Adipocyte (in vitro differentiated cells): Measurements from ENCODE around the gene MAPT.

Experiments used
- DNase-seq: peaks from one replicate; pipeline ENCODE4 v3.0.0-alpha.2; 2015; ENCODE audit warnings: low read depth
- H3K27me3 ChIP-seq: replicated peaks from 2 replicates; pipeline ENCODE4 v1.7.0; 2013; ENCODE audit warnings: mild to moderate bottlenecking, low read length, moderate library complexity; ENCODE audit not compliant: control insufficient read depth, insufficient read depth
- H3K36me3 ChIP-seq: 2 replicates; pipeline ENCODE4 v1.7.0; 2013; ENCODE audit warnings: low read length, mild to moderate bottlenecking, moderate library complexity; ENCODE audit not compliant: control insufficient read depth, insufficient read depth, severe bottlenecking
- H3K4me1 ChIP-seq: 2 replicates; pipeline ENCODE4 v1.7.0; 2013; ENCODE audit warnings: mild to moderate bottlenecking, low read length, moderate library complexity; ENCODE audit not compliant: control insufficient read depth, insufficient read depth
- H3K4me3 ChIP-seq: 2 replicates; pipeline ENCODE4 v1.7.0; 2013; ENCODE audit warnings: mild to moderate bottlenecking, low read length, moderate library complexity
- H3K9ac ChIP-seq: 2 replicates; pipeline ENCODE4 v1.7.0; 2013; ENCODE audit warnings: mild to moderate bottlenecking, low read length, moderate library complexity
- H3K9me3 ChIP-seq: 2 replicates; pipeline ENCODE4 v1.7.0; 2013; ENCODE audit warnings: mild to moderate bottlenecking, low read length, moderate library complexity; ENCODE audit not compliant: control insufficient read depth

The MAPT gene

DNA sequence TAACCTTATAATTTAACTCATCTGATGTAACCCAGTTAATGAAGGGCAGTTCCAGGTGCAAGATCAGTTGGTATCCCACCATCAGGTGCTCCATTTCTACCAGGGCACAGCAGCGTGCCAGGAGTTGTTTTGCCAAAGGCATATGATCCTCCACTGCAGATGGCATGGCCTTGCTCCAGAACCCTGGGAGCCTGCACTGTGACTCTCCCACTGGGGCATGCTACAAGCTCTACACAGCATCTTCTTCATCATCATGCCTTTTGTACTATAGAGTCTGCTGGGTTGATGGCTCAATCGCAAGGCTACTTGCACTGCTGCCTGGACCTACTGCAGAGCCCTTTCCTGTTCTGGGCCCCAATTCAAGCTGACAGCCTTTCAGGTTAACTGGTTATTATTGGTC, 11.3 kb upstream of the MAPT start:
- H3K9ac ChIP-seq: no peak overlapping the region
- H3K4me1 ChIP-seq: no peaks in the 10 kb centered on the region
- no peaks in the 10 kb centered on the region for H3K36me3 ChIP-seq

DNA sequence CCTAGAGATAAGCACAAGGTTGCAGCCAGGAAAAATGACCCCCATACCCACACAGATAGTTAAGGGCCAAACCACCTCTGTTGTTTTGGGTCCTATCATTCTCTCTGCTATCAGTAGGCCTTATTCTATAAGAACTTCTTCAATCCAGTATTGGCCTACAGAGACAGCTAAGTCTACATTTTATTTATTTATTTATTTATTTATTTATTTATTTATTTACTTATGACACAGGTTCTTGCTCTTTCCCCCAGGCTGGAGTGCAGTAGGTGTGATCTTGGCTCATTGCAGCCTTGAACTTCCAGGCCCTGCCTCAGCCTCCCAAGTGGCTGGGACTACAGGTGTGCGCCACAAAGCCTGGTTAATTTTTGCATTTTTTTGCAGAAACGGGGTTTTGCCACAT, 7.5 kb upstream of the MAPT start:
- DNase-seq: no peak
- Histone ChIP-seq H3K27me3 (peaks cover 36% of the 10 kb centered on the region), H3K4me1 (no peaks in the 10 kb centered on the region), H3K36me3 (no peaks in the 10 kb centered on the region), H3K9me3 (peaks cover 7% of the 10 kb centered on the region), H3K9ac (no peak overlapping the region), H3K4me3 (no peak overlapping the region)

More for the DNA sequence above, 11.3 kb upstream of the MAPT start:
- peaks cover 25% of the 10 kb centered on the region for H3K27me3 ChIP-seq
- no peak overlapping the region for H3K4me3 ChIP-seq
- H3K9me3 ChIP-seq: peaks cover 10% of the 10 kb centered on the region
- DNase-seq: no peak

DNA sequence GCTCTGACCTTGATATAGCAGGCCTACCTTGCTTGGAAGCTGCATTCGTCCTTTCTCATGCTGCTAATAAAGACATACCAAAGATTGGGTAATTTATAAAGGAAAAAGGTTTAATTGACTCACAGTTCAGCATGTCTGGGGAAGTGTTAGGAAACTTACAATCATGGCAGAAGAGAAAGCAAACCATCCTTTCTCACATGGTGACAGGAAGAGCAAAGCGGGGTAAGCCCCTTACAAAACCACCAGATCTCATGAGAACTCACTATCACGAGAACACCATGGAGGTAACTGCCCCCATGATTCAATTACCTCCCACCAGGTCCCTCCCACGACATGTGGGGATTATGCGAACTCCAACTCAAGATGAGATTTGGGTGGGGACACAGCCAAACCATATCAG, 6.0 kb upstream of the MAPT start:
- Histone ChIP-seq H3K9ac (no peak overlapping the region), H3K27me3 (peaks cover 33% of the 10 kb centered on the region), H3K9me3 (peaks cover 7% of the 10 kb centered on the region), H3K4me1 (no peaks in the 10 kb centered on the region), H3K4me3 (no peak overlapping the region), H3K36me3 (no peaks in the 10 kb centered on the region)
- DNase-seq: no peak

DNA sequence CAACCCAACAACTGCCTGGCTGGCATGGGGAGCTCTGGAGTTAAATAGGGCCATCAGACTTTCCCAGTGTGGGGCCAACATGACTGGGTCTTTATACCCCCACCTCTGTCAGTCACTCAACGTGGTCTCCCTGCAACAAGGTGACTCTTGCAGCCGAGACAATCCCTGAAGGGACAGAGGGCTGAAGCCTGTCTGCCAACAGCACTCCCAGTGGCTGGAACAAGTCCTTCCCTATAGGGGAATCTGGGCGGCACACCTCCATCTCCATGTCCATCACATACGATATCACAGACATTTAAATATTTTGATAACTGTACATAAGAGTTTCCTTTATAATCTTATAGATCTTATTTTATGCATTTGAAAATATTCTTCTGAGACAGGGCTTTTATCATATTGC, 4.8 kb upstream of the MAPT start:
- H3K27me3 ChIP-seq: peaks cover 26% of the 10 kb centered on the region
- H3K9ac ChIP-seq: no peak overlapping the region
- no peak overlapping the region for H3K4me3 ChIP-seq
- no peak for DNase-seq
- no peaks in the 10 kb centered on the region for H3K4me1 ChIP-seq
- peaks cover 5% of the 10 kb centered on the region for H3K9me3 ChIP-seq
- no peaks in the 10 kb centered on the region for H3K36me3 ChIP-seq

DNA sequence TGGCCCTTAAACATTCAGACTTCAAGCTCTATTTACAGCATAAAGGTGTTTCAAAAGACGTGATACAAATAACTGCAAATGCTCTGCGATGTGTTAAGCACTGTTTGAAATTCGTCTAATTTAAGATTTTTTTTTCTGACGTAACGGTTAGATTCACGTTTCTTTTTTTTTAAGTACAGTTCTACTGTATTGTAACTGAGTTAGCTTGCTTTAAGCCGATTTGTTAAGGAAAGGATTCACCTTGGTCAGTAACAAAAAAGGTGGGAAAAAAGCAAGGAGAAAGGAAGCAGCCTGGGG, 681 bp upstream of the MAPT start:
- H3K27me3 ChIP-seq: peaks cover 42% of the 10 kb centered on the region
- no peak for DNase-seq
- H3K4me1 ChIP-seq: no peaks in the 10 kb centered on the region
- no peaks in the 10 kb centered on the region for H3K36me3 ChIP-seq
- no peaks in the 10 kb centered on the region for H3K9me3 ChIP-seq
- peak overlapping the region; percentile 82 for H3K9ac ChIP-seq
- H3K4me3 ChIP-seq: peak overlapping the region; percentile 82

DNA sequence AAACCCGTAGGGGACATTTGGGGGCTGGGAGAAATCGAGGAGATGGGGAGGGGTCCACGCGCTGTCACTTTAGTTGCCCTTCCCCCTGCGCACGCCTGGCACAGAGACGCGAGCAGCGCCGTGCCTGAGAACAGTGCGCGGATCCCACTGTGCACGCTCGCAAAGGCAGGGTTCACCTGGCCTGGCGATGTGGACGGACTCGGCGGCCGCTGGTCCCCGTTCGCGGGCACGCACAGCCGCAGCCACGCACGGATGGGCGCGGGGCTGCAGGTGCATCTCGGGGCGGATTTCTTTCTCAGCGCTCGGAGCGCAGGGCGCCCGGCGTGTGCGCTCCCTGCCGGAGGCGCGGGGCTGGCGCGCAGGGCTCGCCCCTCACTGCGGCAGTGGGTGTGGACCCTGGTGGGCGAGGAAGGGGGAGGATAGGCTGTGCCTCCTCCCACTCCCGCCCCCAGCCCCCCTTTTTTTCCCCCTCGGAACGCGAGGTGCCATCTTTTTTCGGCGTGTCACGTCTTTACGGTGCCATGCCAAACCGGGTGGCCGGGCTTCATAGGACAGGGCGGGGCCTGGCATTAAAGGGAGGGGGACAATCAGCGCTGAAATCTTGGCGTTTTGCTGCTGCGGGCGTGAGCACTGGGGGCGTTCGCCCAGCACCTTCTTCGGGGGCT, 1.1 kb downstream of the MAPT start:
- DNase-seq: peak; percentile 46
- Histone ChIP-seq H3K27me3 (peaks cover 46% of the 10 kb centered on the region), H3K9ac (no peak overlapping the region), H3K4me1 (no peaks in the 10 kb centered on the region), H3K36me3 (no peaks in the 10 kb centered on the region), H3K9me3 (no peaks in the 10 kb centered on the region), H3K4me3 (peak overlapping the region; percentile 82)

DNA sequence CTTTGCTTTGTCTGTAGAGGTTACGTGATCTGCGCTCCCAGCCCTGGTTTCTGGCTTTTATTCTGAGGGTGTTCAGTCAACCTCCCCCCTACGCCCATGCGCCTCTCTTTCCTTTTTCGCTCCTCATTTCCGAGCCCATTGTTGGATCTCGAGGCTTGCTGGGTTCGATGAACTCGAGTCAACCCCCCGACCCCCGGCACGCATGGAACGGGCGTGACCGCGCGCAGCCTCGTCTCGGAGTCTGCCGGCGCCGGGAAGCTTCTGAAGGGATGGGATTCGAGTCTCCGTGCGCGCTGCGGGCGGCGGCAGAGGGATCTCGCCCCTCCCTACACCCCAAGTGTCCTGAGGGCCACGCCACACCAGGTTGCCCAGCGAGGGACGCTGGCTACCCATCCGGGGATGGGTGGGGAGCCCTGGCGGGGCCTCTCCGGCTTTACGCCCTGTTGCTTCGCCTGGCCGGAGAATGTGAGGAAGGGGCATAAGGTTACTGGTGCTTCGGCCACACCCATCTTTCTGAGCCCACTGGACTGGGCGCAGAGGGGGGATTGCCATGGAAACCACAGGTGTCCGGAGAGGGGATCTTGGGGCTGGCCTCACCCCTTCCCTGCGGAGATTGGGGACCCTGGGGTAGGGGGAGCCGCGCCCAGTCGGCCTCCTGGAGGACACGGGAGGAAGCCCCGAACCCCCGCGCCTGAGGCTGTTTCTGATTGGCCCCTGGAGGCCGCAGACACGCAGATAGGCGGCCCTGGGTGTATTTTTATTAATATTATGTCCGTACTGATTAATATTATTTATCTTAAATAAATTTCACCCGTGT, 1.8 kb downstream of the MAPT start:
- H3K4me3 ChIP-seq: no peak overlapping the region
- H3K9me3 ChIP-seq: no peaks in the 10 kb centered on the region
- H3K36me3 ChIP-seq: no peaks in the 10 kb centered on the region
- no peak overlapping the region for H3K9ac ChIP-seq
- DNase-seq: peak; percentile 4
- H3K4me1 ChIP-seq: no peaks in the 10 kb centered on the region
- peaks cover 47% of the 10 kb centered on the region for H3K27me3 ChIP-seq

DNA sequence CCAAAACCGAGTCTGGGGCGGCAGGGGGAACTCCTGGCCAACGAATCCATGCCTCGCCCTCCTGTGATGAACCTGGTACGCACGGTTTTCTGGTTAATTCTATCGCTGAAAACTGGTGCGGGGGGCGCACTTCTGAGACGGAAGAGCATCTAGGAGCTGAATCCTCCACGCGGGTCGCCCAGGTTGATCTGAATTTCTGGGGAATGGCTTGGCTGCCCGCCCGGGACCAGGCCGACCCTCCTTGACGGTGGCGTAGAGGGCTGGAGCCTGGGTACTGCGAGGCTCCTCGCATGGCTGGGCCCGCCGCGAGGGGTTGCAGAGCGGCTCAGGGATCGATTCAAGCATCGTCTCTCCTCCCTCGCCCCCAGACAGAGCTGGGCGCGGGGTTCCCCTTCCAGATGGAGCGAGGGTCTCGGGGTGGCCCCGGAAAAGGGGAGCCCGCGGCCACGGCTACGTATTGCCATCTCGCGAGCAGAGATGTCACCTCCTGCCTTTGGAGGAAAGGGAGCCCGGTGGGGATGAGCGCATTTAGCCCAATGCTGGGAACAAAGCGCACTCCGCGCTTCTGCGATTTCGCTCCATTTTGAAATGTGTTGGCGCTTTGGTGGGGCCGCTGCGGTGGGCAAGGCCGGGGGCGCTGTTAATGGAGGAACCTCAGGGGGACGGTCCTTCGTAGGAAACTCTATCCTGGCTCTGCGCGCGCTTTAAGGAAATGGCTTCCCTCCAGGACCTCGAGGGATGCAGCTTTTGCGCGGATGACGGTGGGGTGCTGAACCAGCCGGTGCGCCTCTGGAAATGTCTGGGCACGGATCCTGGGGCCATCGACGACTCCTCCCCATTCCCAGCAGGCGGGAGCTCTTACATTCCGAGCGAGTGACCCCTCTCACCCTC, 2.7 kb downstream of the MAPT start:
- H3K36me3 ChIP-seq: no peaks in the 10 kb centered on the region
- H3K4me1 ChIP-seq: no peaks in the 10 kb centered on the region
- H3K27me3 ChIP-seq: peaks cover 47% of the 10 kb centered on the region
- H3K9me3 ChIP-seq: no peaks in the 10 kb centered on the region
- H3K9ac ChIP-seq: no peak overlapping the region
- H3K4me3 ChIP-seq: no peak overlapping the region
- peak; percentile 9 for DNase-seq

DNA sequence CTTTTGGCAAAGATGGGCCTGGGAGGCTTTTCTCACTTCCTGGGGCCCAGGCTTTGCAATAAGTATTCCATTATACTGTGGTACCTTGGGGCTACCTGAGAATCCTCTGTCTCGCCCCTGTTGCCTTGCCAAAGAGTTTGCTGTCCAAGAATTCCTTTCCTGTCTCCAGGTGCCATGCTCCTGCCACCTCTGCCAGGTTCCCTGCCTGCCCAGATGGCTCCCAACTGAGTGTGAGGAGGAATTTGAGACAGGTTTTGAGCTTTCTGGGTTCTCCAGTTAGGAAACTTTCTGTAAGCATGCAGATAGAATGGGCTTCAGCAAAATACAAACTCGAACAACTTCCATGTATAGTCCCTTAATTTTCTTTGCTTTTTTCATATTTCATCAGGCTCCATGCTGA, 5.8 kb downstream of the MAPT start:
- no peaks in the 10 kb centered on the region for H3K36me3 ChIP-seq
- DNase-seq: no peak
- peaks cover 46% of the 10 kb centered on the region for H3K27me3 ChIP-seq
- H3K4me3 ChIP-seq: no peak overlapping the region
- no peaks in the 10 kb centered on the region for H3K9me3 ChIP-seq
- H3K9ac ChIP-seq: no peak overlapping the region
- no peaks in the 10 kb centered on the region for H3K4me1 ChIP-seq

DNA sequence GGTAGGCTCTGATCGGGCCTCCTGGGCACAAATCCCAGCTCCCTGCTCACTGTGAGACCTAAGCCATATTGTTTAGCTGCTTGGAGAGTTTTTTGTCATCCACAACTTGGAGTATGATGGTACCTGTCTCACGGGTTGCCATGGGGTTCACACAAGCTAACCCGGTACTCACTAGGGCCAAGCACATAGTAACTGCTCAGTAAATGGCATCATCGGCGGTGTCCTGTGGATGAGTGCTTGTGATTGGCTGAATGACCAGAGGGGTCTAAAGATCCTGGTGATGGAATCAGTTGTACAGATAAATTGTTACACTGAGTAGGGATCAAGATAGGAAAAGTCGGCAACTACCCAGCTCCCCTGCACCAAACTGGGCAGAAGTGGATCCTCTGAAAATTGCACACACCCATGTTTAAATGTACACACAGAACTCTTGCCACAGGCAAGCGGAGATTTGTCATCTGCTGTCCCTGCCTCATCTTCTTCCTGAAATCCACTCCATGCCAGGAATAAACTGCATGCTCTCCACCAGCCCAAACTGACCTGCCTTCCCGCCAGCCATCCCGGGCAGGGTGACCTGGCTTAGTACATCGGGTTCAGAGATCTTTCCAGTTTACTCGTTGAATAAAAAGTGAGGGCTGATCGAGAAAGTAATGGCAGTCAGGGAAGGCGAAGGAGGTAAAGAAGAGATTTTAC, 6.5 kb downstream of the MAPT start:
- H3K36me3 ChIP-seq: no peaks in the 10 kb centered on the region
- H3K27me3 ChIP-seq: peaks cover 49% of the 10 kb centered on the region
- no peak overlapping the region for H3K9ac ChIP-seq
- H3K4me1 ChIP-seq: no peaks in the 10 kb centered on the region
- H3K9me3 ChIP-seq: no peaks in the 10 kb centered on the region
- H3K4me3 ChIP-seq: no peak overlapping the region
- DNase-seq: no peak

DNA sequence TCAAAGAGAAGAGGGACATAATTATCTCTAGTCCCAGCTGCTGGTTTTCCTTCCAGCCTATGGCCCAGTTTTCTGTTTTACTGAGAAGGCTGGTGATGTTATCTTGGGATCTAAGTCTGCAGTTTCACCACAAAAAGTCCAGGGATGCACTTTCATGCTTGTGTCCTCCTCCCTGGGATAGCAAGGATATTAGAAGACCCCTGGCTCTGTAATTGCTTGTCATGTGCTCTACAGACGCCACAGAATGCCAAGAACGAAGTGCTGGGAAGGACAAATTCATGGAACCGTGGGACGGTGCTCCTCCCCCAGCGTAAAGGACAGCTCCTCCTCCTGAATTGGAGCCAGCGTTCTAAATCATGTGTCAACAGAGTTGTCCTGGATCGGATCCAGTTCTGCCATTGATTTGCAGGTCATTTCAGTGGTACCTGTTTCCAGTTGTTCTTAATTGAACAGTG, 8.6 kb downstream of the MAPT start:
- H3K27me3 ChIP-seq: peaks cover 58% of the 10 kb centered on the region
- no peak overlapping the region for H3K4me3 ChIP-seq
- no peaks in the 10 kb centered on the region for H3K36me3 ChIP-seq
- no peak overlapping the region for H3K9ac ChIP-seq
- DNase-seq: no peak
- no peaks in the 10 kb centered on the region for H3K9me3 ChIP-seq
- H3K4me1 ChIP-seq: no peaks in the 10 kb centered on the region
